WTC11 (cell line): ENCODE results near the gene KYNU.

ENCODE experiments used
- CBFB ChIP-seq: sonication (generic); formaldehyde crosslinking; IDR thresholded peaks from 2 replicates; pipeline ENCODE4 v1.8.1; 2022; ENCODE audit warnings: mild to moderate bottlenecking, low read depth, missing genetic modification reagents
- CREB1 ChIP-seq: sonication (generic); formaldehyde crosslinking; IDR thresholded peaks from 2 replicates; pipeline ENCODE4 v1.8.0; 2023; ENCODE audit warnings: mild to moderate bottlenecking, missing genetic modification reagents
- ERG ChIP-seq: fragments of 250-450 bp; sonication (Bioruptor Pico); IDR thresholded peaks from 2 replicates; pipeline ENCODE4 v1.8.0; 2021; ENCODE audit warnings: mild to moderate bottlenecking
- IRF2 ChIP-seq: sonication (generic); formaldehyde crosslinking; IDR thresholded peaks from 2 replicates; pipeline ENCODE4 v1.8.0; 2022; ENCODE audit warnings: low read depth, missing genetic modification reagents, borderline replicate concordance
- NR2C2 ChIP-seq: sonication (generic); formaldehyde crosslinking; IDR thresholded peaks from 2 replicates; pipeline ENCODE4 v1.8.0; 2022; ENCODE audit warnings: mild to moderate bottlenecking, missing genetic modification reagents
- ZBTB43 ChIP-seq: sonication (generic); formaldehyde crosslinking; IDR thresholded peaks from 2 replicates; pipeline ENCODE4 v1.8.1; 2023; ENCODE audit warnings: mild to moderate bottlenecking, missing genetic modification reagents
- TF ChIP-seq, protein P1 (sequence below): fragments of 200-600 bp; IDR thresholded peaks from 2 replicates; pipeline ENCODE4 v1.8.0; 2022; ENCODE audit warnings: antibody characterized with exemption

DNA sequence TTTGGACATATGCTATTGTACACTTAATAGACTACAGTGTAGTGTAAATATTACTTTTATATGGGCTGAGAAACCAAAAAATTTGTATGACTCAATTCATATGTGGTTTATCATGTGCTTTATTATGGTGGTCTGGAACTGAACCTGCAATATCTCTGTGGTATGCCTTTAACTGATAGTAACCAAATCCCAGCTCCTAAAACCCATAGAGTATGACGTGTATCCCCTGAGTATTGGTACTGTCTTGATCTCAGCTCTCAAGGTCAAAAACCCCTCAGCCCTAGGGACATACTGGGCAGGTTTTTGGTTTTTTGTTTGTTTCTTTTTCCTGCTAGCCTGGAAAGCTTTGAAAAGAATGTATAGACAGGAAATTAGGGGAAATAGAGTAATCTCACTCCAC, 209.6 kb downstream of the KYNU start:
- TF ChIP-seq, protein P1, sequence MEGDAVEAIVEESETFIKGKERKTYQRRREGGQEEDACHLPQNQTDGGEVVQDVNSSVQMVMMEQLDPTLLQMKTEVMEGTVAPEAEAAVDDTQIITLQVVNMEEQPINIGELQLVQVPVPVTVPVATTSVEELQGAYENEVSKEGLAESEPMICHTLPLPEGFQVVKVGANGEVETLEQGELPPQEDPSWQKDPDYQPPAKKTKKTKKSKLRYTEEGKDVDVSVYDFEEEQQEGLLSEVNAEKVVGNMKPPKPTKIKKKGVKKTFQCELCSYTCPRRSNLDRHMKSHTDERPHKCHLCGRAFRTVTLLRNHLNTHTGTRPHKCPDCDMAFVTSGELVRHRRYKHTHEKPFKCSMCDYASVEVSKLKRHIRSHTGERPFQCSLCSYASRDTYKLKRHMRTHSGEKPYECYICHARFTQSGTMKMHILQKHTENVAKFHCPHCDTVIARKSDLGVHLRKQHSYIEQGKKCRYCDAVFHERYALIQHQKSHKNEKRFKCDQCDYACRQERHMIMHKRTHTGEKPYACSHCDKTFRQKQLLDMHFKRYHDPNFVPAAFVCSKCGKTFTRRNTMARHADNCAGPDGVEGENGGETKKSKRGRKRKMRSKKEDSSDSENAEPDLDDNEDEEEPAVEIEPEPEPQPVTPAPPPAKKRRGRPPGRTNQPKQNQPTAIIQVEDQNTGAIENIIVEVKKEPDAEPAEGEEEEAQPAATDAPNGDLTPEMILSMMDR = no peak
- TF ChIP-seq CBFB (CRISPR knock-in tag) = no peak
- TF ChIP-seq ERG (CRISPR knock-in tag) = no peak
- no peak for TF ChIP-seq IRF2
- no peak for TF ChIP-seq NR2C2 (CRISPR knock-in tag)
- TF ChIP-seq ZBTB43 (CRISPR knock-in tag) = no peak
- no peak for TF ChIP-seq CREB1 (CRISPR knock-in tag)
